Stomach (tissue), 4 donors: ENCODE results near the gene SNTG2.

ENCODE experiments used
- EP300 ChIP-seq: sonication (generic); formaldehyde crosslinking; IDR thresholded peaks from one replicate; pipeline ENCODE4 v1.6.1; 2017; ENCODE audit warnings: antibody characterized with exemption
- POLR2A ChIP-seq, 4 donors: fragments of 450-650 bp; IDR thresholded peaks; one replicate each; pipeline ENCODE4 v1.6.1; 2016; ENCODE audit warnings: antibody characterized with exemption in 4 of 4, control low read depth in 2 of 4, mild to moderate bottlenecking in 1 of 4, moderate library complexity in 1 of 4
- POLR2AphosphoS5 ChIP-seq, 3 donors: sonication (generic); formaldehyde crosslinking; IDR thresholded peaks; one replicate each; pipeline ENCODE4 v1.6.1; 2016; ENCODE audit warnings: antibody characterized with exemption in 3 of 3
- TF ChIP-seq, protein P1 (sequence below), 7 experiments: fragments of 450-650 bp in 4 of 7; fragments of 200-600 bp in 3 of 7; sonication (generic) in 3 of 7; IDR thresholded peaks; one replicate each; pipeline ENCODE4 v1.5.1; 2016 to 2019; ENCODE audit warnings: antibody characterized with exemption in 7 of 7, control low read depth in 2 of 7, mild to moderate bottlenecking in 1 of 7

DNA sequence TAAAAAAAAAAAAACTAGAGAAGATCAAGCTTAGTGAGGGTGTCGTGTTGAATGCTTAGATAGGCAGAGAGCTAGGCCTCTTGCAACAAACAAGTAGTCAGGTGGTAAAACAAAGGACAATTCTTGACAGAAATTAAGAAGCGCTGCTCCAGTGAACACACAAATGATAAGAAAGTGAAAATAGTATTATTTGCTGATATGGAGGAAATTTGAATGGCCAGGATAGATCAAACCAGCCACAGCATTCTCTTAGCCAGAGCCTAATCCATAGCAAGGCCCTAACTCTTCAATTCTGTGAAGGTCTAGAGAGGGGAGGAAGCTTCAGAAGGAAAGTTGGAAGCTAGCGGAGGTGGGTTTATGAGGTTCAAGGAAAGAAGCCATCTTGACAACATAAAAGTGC is 121.0 kb downstream of the SNTG2 start:
- TF ChIP-seq POLR2A (IDR thresholded peaks at IDR 0.05) (no peak), POLR2AphosphoS5 (IDR thresholded peaks at IDR 0.05) (no peak), EP300 (no peak)
- TF ChIP-seq, protein P1, sequence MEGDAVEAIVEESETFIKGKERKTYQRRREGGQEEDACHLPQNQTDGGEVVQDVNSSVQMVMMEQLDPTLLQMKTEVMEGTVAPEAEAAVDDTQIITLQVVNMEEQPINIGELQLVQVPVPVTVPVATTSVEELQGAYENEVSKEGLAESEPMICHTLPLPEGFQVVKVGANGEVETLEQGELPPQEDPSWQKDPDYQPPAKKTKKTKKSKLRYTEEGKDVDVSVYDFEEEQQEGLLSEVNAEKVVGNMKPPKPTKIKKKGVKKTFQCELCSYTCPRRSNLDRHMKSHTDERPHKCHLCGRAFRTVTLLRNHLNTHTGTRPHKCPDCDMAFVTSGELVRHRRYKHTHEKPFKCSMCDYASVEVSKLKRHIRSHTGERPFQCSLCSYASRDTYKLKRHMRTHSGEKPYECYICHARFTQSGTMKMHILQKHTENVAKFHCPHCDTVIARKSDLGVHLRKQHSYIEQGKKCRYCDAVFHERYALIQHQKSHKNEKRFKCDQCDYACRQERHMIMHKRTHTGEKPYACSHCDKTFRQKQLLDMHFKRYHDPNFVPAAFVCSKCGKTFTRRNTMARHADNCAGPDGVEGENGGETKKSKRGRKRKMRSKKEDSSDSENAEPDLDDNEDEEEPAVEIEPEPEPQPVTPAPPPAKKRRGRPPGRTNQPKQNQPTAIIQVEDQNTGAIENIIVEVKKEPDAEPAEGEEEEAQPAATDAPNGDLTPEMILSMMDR (IDR thresholded peaks at IDR 0.05), result no peak
